Measurements from ENCODE around the gene NMS.
A peak's percentile ranks its signal among the peaks of the same experiment; 100 is the strongest.

NMS gene

GRCh38 chr2:100470182-100470581 is at the start of gene NMS:
NMS (plus strand) TSS chr2:100470482; CDS start chr2:100470489, 7 bp downstream.
- ATAC-seq, result no peak
- no peak for TF ChIP-seq ZFP30 (CRISPR knock-in tag; IDR thresholded peaks at IDR 0.05)
- no peak for TF ChIP-seq ZC3H10 (CRISPR knock-in tag; IDR thresholded peaks at IDR 0.05)
- TF ChIP-seq ESRRG (CRISPR knock-in tag; IDR thresholded peaks at IDR 0.05), result no peak
- TF ChIP-seq SNAI2 (CRISPR knock-in tag; IDR thresholded peaks at IDR 0.05), result no peak
- TF ChIP-seq ZFP3 (CRISPR knock-in tag; IDR thresholded peaks at IDR 0.05), result no peak
- no peak for TF ChIP-seq PPARA (CRISPR knock-in tag; IDR thresholded peaks at IDR 0.05; ENCODE audit: borderline replicate concordance)
- no peak for TF ChIP-seq POU6F1 (CRISPR knock-in tag; IDR thresholded peaks at IDR 0.05; ENCODE audit: borderline replicate concordance, low read depth)
- TF ChIP-seq TCF4 (CRISPR knock-in tag; IDR thresholded peaks at IDR 0.05; ENCODE audit: borderline replicate concordance), result no peak
- TF ChIP-seq RARB (CRISPR knock-in tag; IDR thresholded peaks at IDR 0.05), result no peak
- TF ChIP-seq GLIS3 (CRISPR knock-in tag; IDR thresholded peaks at IDR 0.05), result no peak
- no peak for TF ChIP-seq TOX (CRISPR knock-in tag; IDR thresholded peaks at IDR 0.05; ENCODE audit: borderline replicate concordance)

GRCh38 chr2:100422320-100423055 is 47.8 kb upstream of the NMS start:
- ATAC-seq, result peak; percentile 93
- TF ChIP-seq ISL1 (CRISPR knock-in tag; IDR thresholded peaks at IDR 0.05), result no peak
- TF ChIP-seq ZNF8 (CRISPR knock-in tag; IDR thresholded peaks at IDR 0.05), result no peak
- no peak for TF ChIP-seq TOX (CRISPR knock-in tag; IDR thresholded peaks at IDR 0.05; ENCODE audit: borderline replicate concordance)
- no peak for TF ChIP-seq ESRRG (CRISPR knock-in tag; IDR thresholded peaks at IDR 0.05)

GRCh38 chr2:100423631-100424030 is 46.7 kb upstream of the NMS start:
- ATAC-seq, result peak; percentile 53
- TF ChIP-seq PATZ1 (CRISPR knock-in tag; IDR thresholded peaks at IDR 0.05; ENCODE audit: borderline replicate concordance) (no peak), TSHZ2 (CRISPR knock-in tag; IDR thresholded peaks at IDR 0.05) (no peak), RARB (CRISPR knock-in tag; IDR thresholded peaks at IDR 0.05) (no peak), ZNF70 (CRISPR knock-in tag; IDR thresholded peaks at IDR 0.05) (no peak), TCF4 (CRISPR knock-in tag; IDR thresholded peaks at IDR 0.05; ENCODE audit: borderline replicate concordance) (no peak)

GRCh38 chr2:100424277-100424875 is 45.9 kb upstream of the NMS start:
- TF ChIP-seq ZNF70 (CRISPR knock-in tag; IDR thresholded peaks at IDR 0.05), result no peak
- TF ChIP-seq OSR1 (CRISPR knock-in tag; IDR thresholded peaks at IDR 0.05), result no peak
- no peak for TF ChIP-seq ZFP3 (CRISPR knock-in tag; IDR thresholded peaks at IDR 0.05)
- no peak for TF ChIP-seq ARNTL (CRISPR knock-in tag; IDR thresholded peaks at IDR 0.05; ENCODE audit: borderline replicate concordance, low read depth)
- TF ChIP-seq CREB5 (CRISPR knock-in tag; IDR thresholded peaks at IDR 0.05; ENCODE audit: low read depth), result no peak
- no peak for TF ChIP-seq PPARA (CRISPR knock-in tag; IDR thresholded peaks at IDR 0.05; ENCODE audit: borderline replicate concordance)

More at GRCh38 chr2:100424277-100424875, 45.9 kb upstream of the NMS start:
- no peak for ATAC-seq

Data from SK-N-SH treated with all-trans-retinoic acid at 6 μM for 48 hours (cell line).